ENCODE measurements around the gene STK25. TPM values are rescaled to one million over a fixed set of nuclear protein-coding genes. Genes with fewer than 3 reads are reported as not detected.

The STK25 gene
- total and polyA plus RNA-seq, 2 donors (not counting 1 experiment from before 2014, with no cell fraction given): 183 to 378 TPM

GRCh38 chr2:241553981-241554380 lies 45.6 kb upstream of the STK25 start:
- POLR2A ChIA-PET: no interaction called here
- intact Hi-C loops (cut with micrococcal nuclease): no loop called here
- 67% methylated on average over 6 of the region's 6 CpGs for WGBS (ENCODE audit: insufficient coverage)

DNA sequence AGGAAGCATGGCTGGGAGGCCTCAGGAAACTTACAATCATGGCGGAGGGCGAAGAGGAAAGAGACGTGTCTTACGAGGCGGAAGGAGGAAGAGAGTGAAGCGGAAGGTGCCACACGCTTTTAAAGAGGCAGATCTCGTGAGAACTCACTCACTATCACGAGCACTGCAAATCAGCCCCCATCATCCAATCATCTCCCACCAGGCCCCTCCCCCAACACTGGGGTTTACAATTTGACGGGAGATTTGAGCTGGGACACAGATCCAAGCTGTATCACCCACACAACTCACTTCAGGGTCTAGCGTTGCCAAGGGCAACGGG lies 45.1 kb upstream of the STK25 start:
- ChIA-PET CTCF (no interaction called here), POLR2A (no interaction called here)
- no peaks in the 10 kb centered on the region for H4K20me1 ChIP-seq (ENCODE audit: control insufficient read depth, insufficient read depth, low read length, poor library complexity, severe bottlenecking)
- no peak overlapping the region for H3K4me3 ChIP-seq (ENCODE audit: control extremely low read depth in 1 of 5, extremely low read depth in 1 of 5, insufficient read depth in 1 of 5, low read depth in 2 of 5, low read length in 4 of 5)
- no peak overlapping the region for H3K9ac ChIP-seq (ENCODE audit: low read length)
- peaks cover 0 to 36% (median 10%) of the 10 kb centered on the region in 4 experiments for H3K27me3 ChIP-seq (replicated peaks in 1 of 4; ENCODE audit: control extremely low read depth in 1 of 4, control insufficient read depth in 3 of 4, insufficient read depth in 4 of 4, low read length in 3 of 4)
- WGBS (ENCODE audit: insufficient coverage): 61% methylated on average over 5 of the region's 12 CpGs
- Mint-ChIP-seq H3K4me1 (peaks cover 4% of the 10 kb centered on the region), H3K9me3 (ENCODE audit: insufficient read depth) (peaks cover 12% of the 10 kb centered on the region), H3K27me3 (peaks cover 51% of the 10 kb centered on the region), H3K27ac (no peak overlapping the region), H3K4me3 (no peak overlapping the region)
- no peaks in the 10 kb centered on the region for H3K36me3 ChIP-seq (replicated peaks in 1 of 2; ENCODE audit: control extremely low read depth in 1 of 2, control insufficient read depth in 1 of 2, extremely low read depth in 1 of 2, insufficient read depth in 2 of 2, low read length in 1 of 2)
- TF ChIP-seq EZH2 (IDR thresholded peaks at IDR 0.05; ENCODE audit: borderline replicate concordance, insufficient read depth, low read depth, low read length, poor library complexity, severe bottlenecking): no peak
- no peak for TF ChIP-seq CTCF (IDR thresholded peaks at IDR 0.05)
- intact Hi-C loops (cut with micrococcal nuclease): no loop called here
- no peak for DNase-seq
- H3K4me1 ChIP-seq (ENCODE audit: control insufficient read depth in 2 of 2, insufficient read depth in 2 of 2, low read length in 2 of 2): no peaks in the 10 kb centered on the region
- no peak overlapping the region for H3K27ac ChIP-seq (ENCODE audit: low read length in 2 of 2)
- H2AFZ ChIP-seq (ENCODE audit: insufficient read depth, low read depth, low read length, poor library complexity, severe bottlenecking): no peak overlapping the region
- H3K4me2 ChIP-seq (replicated peaks; ENCODE audit: low read depth, low read length, poor library complexity, severe bottlenecking): no peak overlapping the region
- H3K9me3 ChIP-seq (ENCODE audit: control extremely low read depth in 1 of 3, control insufficient read depth in 2 of 3, insufficient read depth in 1 of 3, low read length in 2 of 3): peaks cover 4 to 24% (median 10%) of the 10 kb centered on the region in 3 donors
- no peaks in the 10 kb centered on the region for H3K79me2 ChIP-seq (ENCODE audit: control insufficient read depth, insufficient read depth, low read length)
- no peak for ATAC-seq (ENCODE audit: low read depth)

More at GRCh38 chr2:241553981-241554380, 45.6 kb upstream of the STK25 start:
- no peaks in the 10 kb centered on the region for H3K4me1 ChIP-seq (ENCODE audit: control insufficient read depth in 2 of 2, insufficient read depth in 2 of 2, low read length in 2 of 2)
- no peak overlapping the region for H3K27ac ChIP-seq (ENCODE audit: low read length in 2 of 2)
- ATAC-seq (ENCODE audit: low read depth) (no peak), DNase-seq (no peak)
- Mint-ChIP-seq H3K27me3 (peaks cover 51% of the 10 kb centered on the region), H3K27ac (no peak overlapping the region), H3K9me3 (ENCODE audit: insufficient read depth) (peaks cover 12% of the 10 kb centered on the region), H3K4me1 (peaks cover 4% of the 10 kb centered on the region), H3K4me3 (no peak overlapping the region)
- CTCF ChIA-PET: no interaction called here
- H3K4me3 ChIP-seq (ENCODE audit: control extremely low read depth in 1 of 5, extremely low read depth in 1 of 5, insufficient read depth in 1 of 5, low read depth in 2 of 5, low read length in 4 of 5): no peak overlapping the region
- no peak for TF ChIP-seq CTCF (IDR thresholded peaks at IDR 0.05)
- TF ChIP-seq EZH2 (IDR thresholded peaks at IDR 0.05; ENCODE audit: borderline replicate concordance, insufficient read depth, low read depth, low read length, poor library complexity, severe bottlenecking): no peak
- H3K27me3 ChIP-seq (replicated peaks in 1 of 4; ENCODE audit: control extremely low read depth in 1 of 4, control insufficient read depth in 3 of 4, insufficient read depth in 4 of 4, low read length in 3 of 4): peaks cover 0 to 37% (median 11%) of the 10 kb centered on the region in 4 experiments
- H3K9ac ChIP-seq (ENCODE audit: low read length): no peak overlapping the region
- H3K36me3 ChIP-seq (replicated peaks in 1 of 2; ENCODE audit: control extremely low read depth in 1 of 2, control insufficient read depth in 1 of 2, extremely low read depth in 1 of 2, insufficient read depth in 2 of 2, low read length in 1 of 2): no peaks in the 10 kb centered on the region
- no peak overlapping the region for H3K4me2 ChIP-seq (replicated peaks; ENCODE audit: low read depth, low read length, poor library complexity, severe bottlenecking)
- no peak overlapping the region for H2AFZ ChIP-seq (ENCODE audit: insufficient read depth, low read depth, low read length, poor library complexity, severe bottlenecking)
- no peaks in the 10 kb centered on the region for H3K79me2 ChIP-seq (ENCODE audit: control insufficient read depth, insufficient read depth, low read length)
- H3K9me3 ChIP-seq (ENCODE audit: control extremely low read depth in 1 of 3, control insufficient read depth in 2 of 3, insufficient read depth in 1 of 3, low read length in 2 of 3): peaks cover 4 to 24% (median 10%) of the 10 kb centered on the region in 3 donors
- no peaks in the 10 kb centered on the region for H4K20me1 ChIP-seq (ENCODE audit: control insufficient read depth, insufficient read depth, low read length, poor library complexity, severe bottlenecking)
